Fibroblast of skin of left biceps (primary cell): ENCODE data around the gene MGMT.

ENCODE experiments used
- DNase-seq, 2 experiments: peaks; one replicate each; pipeline ENCODE4 v3.0.0-alpha.2; 2013; ENCODE audit warnings: low read depth in 2 of 2

MGMT gene

DNA sequence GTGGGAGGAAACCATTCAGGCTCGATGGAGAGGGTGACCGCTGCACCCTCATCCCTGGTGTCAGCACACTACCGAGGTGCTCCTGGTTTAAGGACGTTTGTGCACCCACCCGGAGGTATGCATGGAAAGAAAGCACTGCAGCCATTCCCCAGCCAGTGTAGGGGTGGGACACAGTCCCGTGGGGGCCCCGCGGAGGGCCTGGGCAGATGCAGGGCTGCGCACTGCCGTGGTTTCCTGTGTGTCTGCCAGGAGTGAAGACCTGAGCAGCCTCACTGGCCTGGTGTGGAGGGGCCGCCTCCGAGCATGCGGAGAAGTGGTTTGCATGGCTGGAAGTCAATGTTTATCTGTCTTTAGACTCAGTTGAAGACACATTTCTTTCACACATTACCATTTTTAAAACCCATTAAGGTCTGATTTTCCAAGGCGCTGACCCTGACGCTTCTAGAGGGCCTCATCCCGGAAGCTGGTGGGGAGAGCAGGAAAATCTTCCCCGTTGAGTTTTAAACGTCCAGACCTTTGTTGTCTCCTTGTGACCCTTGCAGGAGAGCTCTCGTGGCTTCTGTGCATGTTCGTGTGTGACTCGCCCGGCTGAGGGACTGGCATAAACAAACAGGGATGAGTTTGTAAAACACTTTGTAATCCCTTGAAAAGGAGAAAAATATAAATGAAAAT is 188.1 kb downstream of the MGMT start:
- no peak for DNase-seq

DNA sequence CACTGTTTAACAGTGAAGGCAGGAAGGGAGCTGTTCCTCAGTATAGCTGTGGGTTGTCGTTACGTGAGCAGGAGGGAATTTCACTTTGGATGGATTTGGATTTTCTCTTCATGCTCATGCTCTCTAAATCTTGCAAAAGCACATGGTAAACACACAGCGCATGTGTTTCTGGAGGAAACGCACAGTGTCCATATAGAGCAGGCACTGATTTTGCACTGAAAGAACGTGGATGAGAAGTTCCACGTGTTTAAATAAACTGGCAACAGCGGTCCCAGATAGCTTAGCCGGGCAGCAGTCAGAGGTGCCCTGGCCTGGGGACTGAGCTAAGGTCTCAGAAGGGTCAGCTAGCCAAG is 188.6 kb downstream of the MGMT start:
- DNase-seq = no peak

DNA sequence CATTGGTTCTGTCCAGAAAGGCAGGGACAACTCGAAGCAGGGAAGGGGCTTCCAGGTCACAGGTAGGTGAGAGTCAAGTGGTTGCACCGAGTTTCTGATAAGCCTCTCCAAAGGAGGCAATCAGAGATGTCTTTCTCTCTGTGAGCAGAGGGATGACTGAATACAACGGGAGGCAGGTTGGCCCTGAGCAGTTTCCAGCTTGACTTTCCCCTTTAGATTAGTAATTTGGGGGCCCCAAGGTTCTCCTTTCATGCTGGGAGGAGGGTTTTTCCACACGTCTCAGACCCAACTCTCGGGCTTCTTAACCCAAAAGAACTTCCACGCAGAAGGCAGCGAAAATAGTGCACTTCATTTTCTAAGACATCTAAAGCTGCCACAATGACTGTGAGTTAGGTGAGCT is 189.6 kb downstream of the MGMT start:
- DNase-seq = no peak

DNA sequence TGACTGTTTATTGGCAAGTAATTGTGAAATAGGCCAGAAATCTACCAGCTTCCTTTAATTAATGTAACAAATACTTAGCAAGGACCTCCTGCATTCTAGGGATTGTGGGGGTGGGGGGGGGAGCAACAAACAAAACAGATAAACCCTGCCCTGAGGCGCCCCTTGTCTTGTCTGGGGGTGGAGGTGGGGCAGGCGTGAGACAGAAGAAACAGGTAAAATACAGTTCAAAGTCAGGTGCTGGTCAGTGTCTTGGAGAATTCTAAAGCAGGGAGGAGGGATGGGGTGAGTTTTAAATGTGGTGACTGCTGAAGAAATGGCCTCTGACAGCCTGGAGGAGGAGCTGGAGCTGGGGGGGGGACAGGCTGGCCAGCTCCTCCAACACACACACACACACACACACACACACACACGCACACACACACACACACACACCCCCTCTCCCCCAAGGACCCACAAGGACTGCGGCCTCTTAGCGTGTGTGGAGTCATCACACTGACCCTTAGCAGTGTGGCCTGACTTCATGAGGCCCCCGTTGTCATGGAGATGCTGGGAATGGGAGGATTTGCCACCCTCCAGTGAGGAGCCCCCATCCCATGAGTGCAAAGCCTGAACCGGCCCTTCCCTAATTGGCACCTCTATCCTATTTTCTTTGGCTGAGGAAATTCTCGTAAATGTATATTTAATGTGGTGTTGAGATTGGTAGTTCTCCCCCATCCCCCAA is 190.4 kb downstream of the MGMT start:
- no peak for DNase-seq

DNA sequence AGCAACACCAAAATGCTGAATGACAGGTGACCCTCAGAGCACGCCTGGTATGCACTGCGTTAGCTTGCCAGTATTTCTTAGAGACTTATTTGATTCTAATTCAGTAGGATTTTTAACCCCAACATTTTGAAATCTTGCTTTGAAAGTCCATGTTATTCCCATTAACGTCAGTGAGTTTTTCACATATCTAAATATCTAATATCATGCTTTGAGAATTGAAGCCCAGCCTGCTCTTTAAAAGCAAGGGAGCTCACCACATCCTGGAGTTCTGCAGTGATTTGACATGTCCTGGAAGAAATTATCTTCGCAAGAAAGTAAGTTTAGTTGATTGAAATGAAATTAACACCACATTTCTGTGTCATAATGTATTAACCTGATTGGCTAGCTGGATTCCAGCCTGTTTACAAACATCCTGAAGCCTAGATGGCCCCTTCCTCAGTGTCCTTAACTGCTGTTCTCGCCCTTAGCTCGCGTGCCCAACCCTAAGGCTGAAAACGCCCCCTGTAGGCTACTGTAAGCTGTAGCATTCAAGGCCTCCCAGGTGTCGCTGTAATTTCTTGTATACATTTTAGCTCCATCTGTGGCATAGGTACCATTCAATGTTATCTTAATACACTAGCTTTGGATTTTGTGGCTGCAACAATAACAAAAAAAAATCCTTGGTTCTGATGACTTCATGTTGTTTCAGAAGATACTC is 191.5 kb downstream of the MGMT start:
- no peak for DNase-seq

DNA sequence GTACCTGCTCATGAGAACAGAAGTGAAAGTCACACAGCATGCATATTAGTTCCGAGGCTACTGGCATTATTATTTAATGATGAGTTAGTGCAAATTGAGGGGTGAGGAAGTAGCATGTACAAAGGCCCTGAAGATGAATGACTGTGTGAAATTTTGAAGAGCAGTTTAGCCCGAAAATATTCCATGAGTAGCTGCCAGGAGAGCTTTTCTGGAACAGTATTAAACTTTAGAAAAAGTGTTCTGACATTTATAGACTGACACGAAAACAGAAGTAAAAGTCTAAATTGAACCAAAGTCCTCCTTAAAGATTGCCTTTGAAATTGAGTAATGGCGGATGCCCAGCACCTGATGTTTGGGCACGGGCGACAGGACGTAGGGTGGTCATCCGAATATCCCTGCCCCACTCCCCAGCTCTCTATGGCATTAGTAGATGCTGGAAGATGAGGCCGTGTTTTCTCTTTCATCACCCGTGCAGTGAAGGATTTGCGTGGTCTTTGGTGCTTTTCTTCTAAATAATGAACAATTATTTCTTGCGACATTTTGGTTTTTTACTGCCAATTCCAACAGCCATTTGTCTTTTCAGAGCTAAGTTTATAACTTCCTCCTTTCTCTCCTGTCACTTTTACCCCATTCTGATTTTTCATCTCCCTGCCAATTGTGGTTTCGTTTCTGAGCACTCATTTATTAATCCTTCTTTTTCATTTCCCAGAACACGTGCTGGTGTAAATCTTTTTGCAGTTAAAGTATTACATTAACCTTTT is 192.6 kb downstream of the MGMT start:
- peak in 1 of 2 experiments; percentile 6 for DNase-seq

DNA sequence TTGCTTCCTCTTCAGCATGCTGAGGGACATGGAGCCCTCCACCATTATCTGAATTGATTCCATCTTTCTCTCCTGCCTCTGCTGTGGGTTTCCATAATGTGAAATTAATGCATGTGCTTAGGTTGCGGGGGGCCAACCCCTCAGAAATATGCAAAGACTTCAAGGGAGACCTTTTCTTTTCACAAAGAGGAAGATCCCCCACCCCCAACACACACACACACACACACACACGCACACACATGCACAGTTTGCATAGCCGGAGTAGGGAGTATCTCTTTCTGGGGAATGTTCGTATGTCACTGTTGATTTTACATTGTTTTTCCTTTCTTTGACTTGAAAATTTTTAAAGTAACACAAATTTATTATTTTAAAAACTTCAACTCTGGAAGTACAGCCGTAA is 193.5 kb downstream of the MGMT start:
- no peak for DNase-seq

DNA sequence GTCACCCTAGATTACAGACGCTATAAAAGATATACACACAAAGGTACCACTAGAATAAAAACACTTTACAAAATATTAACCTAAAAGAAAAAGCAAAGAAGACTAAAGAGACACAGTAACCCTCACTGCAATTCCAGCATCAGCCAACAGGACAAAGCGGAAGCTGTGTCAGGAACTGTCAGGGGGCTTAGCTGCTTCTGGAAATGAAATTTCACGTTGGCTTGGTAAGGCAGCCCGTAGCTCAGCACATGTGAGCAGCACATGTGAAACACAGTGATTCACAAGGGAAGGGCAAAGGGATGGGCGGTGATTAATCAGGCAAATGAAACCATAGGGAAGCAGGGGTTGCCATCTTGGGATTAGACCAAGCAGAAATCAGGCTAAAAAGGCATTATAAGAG is 195.4 kb downstream of the MGMT start:
- DNase-seq = no peak

DNA sequence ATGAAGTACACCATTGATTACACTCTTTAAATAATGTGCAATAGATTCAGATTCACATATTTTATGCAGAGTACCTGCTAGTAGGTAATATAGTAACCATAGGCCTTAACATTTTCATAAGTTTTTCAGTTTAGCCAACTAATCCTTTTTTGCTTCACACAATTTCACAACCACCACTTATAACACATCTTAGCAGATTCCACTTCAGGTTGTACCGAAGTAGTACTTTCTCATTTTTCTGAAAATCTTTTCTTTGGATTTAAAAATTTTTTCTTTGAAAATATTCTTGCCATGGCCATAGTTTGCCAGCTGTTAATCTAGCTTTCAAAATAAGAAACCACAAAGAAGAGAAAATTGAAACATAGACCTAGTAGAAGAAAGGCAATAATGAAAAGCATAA is 203.1 kb downstream of the MGMT start:
- no peak for DNase-seq

DNA sequence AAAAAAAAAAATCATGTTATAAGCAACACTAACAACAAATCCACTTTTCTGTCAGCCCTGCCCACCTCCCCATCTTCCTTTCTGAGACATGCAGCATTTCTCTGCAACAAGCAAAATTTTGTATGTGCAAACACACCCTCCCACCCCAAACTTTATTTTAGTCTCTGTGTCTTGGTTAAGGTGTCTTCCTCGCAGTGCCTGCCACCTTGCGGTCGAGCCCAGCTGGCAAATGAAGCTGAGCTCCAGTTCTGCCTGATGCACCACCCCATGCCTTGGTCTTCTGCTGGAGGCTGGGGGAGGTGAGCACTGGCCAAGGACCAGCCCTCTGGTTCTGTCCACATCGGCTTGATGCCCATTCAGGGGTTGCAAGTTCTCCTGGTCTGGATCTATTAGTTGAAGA is 206.3 kb downstream of the MGMT start:
- no peak for DNase-seq

DNA sequence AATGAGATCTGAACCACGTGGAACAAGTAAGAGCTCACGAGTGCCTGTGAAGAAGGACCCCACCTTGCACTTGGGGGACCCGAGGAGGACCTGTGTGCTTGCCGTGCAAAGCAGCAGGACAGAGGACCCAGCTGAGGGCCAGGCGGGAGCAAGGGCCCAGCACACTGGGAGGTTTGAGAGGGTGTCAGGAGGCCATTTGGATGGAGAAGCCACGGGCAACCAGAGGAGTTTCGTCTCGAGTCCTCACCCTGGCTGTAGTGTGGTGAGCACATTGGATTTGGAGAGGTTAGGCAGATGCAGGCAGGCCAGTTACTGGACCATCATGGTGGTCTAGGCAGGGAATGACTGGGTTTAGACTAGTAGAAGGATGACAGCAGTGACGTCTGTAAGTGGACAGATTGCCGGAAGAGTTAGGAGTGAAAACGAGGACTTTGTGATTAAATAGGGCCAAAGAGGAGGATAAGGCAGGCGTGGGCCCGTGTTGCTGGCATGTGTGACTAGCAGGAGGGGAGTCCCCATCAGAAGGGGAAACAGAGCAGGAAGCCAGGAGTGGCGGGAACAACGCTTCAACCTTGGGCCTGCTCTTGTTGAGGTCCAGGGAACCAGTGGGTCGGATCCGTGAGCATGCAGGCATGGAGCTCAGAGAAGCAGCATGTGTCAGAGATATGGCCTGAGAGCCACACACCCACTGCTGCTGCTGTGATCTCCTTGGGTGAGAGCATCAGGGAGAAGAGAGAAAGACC is 208.2 kb downstream of the MGMT start:
- DNase-seq = no peak

DNA sequence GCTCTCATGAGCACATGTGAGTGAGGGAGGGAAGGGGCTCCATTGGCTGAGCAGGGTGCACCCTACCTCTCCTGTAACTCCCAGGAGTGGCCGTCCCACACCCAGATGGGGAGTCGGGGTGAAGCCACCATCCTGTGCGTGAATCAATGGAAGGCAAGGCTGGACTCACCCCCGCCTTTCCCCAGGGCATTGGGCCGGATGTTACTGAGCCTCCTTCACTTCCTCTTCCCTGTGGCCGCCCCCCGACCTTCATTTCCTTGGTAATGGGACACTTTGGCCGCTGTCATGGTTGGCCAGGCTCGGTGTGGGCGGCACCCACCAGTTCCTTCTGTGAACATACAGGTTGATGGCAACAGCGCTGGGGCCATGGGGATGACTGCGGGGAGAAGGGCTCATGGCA is 209.0 kb downstream of the MGMT start:
- DNase-seq = no peak

DNA sequence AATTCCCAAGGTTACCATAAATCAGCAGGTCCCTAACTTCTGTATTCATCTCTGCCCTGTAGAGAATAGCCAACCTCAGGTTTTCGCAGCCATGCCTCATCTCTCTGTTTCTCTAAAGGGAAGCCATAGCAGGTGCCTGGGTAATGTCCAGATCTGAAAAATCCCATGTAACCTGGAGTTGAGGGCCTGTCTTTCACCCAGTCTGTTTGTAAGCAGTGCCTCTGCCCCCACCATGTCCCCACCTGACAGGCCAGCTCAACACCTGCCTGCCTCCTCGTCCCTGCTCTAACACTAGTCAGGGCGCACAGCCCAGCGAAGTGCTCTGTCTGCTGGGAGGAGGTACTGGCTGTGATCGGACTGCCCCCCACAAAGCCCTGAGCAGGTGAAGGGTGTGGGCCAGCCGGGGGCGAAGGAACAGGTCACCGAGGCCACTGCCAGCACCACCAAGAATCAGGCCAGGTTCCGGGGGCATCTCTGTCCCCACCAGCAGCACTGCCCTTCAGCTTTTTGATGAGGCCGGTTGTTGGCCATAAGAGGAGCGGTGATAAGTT is 210.4 kb downstream of the MGMT start:
- no peak for DNase-seq

DNA sequence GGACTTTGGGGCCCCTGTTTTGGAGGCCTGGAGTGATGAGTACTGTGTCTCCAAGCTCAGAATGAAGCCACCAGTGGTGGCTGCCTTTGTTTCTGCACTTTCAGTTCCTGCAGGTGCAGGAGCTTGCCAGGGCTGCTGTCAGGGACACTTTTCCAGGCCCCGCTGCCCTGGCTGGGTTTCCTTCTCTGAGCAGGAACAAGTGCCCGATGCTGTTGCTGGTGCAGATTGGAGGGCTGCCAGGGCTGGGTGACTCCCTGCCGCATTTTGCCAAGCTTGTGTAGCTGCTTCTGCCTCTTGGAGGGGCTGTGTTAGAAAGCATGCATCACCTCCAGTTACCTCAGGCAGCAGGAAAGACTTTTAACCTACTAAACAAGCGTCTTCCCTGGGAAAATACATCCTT is 211.1 kb downstream of the MGMT start:
- no peak for DNase-seq

DNA sequence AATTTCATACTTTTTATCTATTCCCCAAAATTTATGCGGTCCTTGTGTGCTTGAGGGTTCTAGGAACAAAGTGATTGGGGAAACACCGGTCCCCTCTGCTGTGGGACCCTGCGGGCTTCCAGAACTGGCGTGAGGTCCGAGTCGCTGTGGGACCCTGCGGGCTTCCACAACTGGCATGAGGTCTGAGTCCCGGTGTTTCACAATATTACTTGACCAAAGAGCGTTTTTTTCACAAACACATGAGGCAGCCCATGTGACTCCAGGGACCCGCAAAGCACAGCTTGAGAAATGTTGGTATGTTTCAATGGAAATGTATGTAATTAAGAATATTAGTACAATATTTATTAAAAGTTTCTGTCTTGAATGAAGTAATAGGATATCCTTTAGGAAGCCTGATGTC is 212.2 kb downstream of the MGMT start:
- DNase-seq = no peak

DNA sequence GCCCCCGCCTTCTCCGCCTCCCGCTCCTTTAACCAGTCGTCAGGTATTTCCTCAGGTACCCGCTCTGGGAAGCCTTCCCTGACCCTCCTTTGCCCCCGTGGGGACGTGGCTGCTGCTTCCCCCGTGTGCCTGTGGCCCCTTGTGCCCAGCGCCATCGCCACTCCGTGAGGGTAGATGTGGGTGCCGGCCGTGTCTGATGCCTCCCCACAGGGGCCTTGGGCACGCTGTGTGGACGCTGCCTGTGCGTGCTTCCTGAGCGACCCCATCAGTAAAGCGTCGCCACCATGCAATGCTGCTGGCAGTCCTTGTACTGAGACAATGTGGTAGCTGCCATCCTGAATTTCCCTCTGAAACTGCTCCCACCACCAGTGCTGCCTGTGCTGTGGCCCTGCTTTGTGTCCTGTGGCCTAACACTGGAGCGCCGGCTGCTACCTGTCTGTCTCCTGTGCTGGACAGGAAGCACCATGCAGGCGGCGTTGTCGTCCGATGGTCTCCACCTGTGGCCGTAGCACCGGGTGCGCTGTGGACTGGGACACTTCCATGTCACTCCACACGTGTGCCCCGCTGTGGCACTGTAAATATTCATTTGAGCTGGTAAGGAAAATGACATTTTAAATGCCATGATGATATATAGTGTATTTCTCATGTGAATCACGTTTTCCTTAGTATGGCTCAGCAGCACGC is 213.8 kb downstream of the MGMT start:
- DNase-seq = no peak

DNA sequence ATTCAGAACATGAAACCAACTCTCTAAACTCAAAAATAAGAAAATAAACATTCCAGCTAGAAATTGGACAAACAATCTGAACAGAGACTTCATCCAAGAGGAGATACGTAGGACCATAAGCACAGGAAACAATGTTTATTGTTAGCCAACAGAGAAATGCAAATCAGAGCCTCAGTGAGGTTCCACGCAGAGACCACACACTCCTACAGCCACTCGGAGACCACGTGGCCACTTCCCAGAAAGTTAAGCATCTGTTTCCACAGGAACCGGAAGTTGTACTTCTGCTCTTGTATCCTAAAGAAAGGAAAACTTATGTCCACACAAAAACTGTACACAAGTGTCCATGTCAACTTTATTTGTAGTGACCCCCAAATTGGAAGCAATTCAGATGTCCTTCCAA is 214.8 kb downstream of the MGMT start:
- no peak for DNase-seq

DNA sequence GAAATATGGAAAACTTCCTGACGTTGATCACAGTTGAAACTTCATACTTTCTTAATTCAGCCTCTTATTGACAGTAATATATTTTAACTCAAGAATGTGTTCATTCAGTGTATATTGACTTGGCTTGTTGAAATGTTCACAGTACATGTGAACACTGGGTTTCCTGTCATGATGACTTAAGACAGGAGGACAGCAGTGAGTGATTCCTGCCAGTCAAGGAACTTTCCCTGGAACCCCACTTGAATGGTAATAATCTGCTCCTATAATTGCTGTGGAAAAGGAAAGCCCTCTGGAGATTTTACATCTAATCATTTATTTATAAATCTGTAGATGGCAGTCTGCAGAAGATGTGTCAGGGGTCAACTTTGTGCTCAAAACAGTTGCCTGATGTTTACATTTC is 216.5 kb downstream of the MGMT start:
- no peak for DNase-seq

DNA sequence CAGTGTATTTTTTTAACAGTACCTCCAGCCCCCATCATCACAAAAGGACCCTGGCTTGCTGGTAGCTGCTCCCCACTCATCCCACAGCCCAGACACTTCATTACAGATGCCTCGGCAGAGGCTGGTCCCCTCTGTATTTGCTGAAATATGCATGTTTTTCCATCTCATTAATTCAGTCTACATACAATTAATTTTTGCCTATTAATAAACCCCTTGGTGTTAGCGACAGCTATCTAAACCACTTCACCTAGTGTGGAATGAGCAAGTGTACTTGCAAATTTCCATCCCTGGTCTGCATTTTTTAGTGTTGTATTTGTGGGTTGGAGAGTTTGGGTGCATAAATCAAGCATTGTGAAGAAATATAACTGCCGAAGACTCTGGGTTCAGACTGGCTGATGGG is 216.9 kb downstream of the MGMT start:
- DNase-seq = no peak

DNA sequence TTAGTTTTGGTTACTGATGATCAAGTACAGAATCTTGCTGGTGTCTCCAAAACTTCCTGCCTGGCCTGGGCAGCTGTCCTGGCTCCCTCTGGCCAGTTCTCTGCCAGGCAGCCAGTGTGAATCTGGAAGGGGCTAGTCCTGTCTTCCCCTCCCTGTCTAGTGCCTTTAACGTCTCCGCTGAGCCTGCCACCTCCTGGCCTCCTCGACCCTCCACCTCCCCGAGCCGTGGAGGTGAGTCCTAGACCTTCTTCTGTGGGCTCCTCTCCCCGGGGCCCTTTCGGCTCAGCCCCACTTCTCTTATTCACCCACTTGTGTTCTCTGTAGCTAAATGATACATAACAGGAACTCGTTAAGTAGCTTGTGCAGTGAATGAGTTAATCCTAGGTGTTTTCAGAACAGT is 218.2 kb downstream of the MGMT start:
- no peak for DNase-seq

DNA sequence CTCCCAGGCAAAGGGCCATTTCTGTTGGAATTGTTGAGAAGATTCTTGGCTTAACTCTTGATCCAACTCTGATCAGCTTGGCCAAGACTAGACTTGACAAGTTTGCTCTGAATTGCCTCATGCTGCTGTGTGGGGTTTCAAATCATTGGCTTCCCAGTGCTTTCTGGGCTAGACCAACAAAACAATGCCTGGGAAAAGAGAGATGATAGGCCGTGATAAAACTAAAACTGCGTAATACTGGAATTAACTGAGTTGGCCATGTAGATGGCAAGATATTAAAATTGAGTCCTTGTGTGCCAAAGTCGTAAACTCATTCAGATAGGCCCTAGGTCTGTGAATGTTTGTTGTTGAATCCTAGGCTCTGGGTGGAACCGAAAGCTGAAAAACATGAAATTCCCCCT is 222.6 kb downstream of the MGMT start:
- peak; percentile 1 to 3 for DNase-seq
